ENCODE data around the gene AVPI1.

GRCh38 chr10:97679594-97679993, 7.4 kb downstream of the AVPI1 start:
- TF ChIP-seq CTCF (IDR thresholded peaks at IDR 0.05; ENCODE audit: insufficient read depth, low read depth, low read length): no peak
- no peak for TF ChIP-seq EZH2 (IDR thresholded peaks at IDR 0.05; ENCODE audit: insufficient read depth, low read length)

Measured in astrocyte (in vitro differentiated cells and primary cell).